GM10266 (cell line): ENCODE data around the gene CLNK.

Source experiments
- DNase-seq: peaks from one replicate; pipeline ENCODE4 v3.0.0; 2012; ENCODE audit errors: extremely low spot score
- CTCF ChIP-seq: IDR thresholded peaks from 2 replicates; pipeline ENCODE4 v1.5.1; 2012; ENCODE audit warnings: mild to moderate bottlenecking, low read depth; ENCODE audit not compliant: control insufficient read depth, insufficient read depth; ENCODE audit errors: missing control alignments

CLNK gene

GRCh38 chr4:10552591-10553280 is 131.8 kb downstream of the CLNK start:
- no peak for DNase-seq
- no peak for TF ChIP-seq CTCF

- no peak for TF ChIP-seq CTCF
- peak; percentile 9 for DNase-seq
These were observed 148.7 kb downstream of the CLNK start for GRCh38 chr4:10535912-10536311.

- TF ChIP-seq CTCF: no peak
- DNase-seq: peak; percentile 39
These were observed 149.7 kb downstream of the CLNK start for GRCh38 chr4:10534820-10535219.

GRCh38 chr4:10532155-10532554 is 152.4 kb downstream of the CLNK start:
- no peak for DNase-seq
- TF ChIP-seq CTCF: no peak

- TF ChIP-seq CTCF: no peak
These were observed 154.3 kb downstream of the CLNK start for GRCh38 chr4:10530137-10530786.

GRCh38 chr4:10529291-10530136 is 155.1 kb downstream of the CLNK start:
- no peak for DNase-seq
- TF ChIP-seq CTCF: no peak

More at GRCh38 chr4:10530137-10530786, 154.3 kb downstream of the CLNK start:
- DNase-seq: no peak
